Stimulated activated naive CD4-positive, alpha-beta T cell (primary cell): Measurements from ENCODE around the gene FGF23.
A peak's percentile ranks its signal among the peaks of the same experiment; 100 is the strongest.

Experiments
- DNase-seq, 6 experiments: peaks; one replicate each; lab custom pipeline; 2025; lab: John Stamatoyannopoulos, UW

Gene FGF23

DNA sequence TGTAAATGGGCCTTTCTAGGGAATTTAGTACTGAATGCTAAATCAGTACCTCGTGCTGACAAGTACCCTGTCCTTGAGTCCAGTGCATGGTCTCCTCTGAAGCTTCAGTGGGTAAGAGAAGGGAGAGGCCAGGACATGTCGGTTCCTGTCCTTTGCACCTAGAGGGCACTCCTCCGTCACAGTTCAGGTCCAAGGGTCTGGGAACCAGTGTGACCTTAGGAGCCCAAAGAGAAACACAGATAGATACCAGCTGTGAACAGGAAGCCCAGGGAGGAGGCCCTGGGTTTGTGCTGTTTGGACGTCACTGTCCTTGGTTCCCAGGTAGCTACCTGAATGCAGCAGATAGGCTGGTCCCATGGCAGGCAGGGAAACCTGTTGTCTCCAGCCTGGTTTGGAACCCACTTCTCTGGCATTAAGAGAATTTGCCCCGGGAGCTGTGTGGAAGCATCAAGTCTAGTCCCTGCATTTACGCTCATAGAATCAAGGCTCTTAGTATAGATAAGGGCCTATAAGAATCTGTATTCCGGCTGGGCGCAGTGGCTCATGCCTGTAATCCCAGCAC, 3.9 kb upstream of the FGF23 start:
- no peak for DNase-seq

DNA sequence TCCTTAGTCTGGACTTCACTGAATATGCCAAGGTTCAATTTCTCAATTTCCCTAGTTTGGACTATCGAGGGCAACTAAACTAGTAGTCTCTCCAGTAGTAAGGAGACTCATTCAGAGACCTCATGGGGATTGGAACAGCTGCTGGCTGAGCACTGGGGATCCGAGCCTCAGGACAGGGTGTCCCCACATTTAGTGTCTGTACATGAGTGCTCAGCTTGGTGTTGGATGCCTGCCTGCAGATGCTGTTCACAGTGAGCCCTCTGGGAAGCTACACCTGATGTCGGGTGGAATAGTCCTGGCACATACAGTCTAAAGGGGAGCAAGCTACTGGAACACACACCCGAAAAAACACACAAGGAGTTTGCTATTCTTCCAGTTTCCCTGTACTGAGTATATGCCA, 820 bp upstream of the FGF23 start:
- DNase-seq: no peak

DNA sequence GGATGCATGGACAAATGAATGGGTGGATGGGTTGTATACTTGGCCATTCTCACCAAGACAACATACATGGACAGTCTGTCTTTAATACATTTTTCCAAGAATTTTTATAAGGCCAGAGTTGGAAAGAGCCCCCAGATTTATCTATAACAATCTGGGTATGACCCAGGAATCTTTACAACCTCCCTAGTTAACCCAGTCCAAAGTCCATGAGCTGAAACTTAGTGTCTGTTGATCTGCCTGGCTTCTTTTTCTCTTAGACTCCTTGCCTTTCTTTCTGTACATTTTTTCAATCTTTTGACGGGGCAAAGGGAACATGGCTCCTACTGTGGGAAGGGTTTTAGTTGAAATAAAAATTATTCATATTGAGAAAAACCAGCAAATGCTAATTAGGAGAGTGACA, 740 bp downstream of the FGF23 start:
- no peak for DNase-seq

DNA sequence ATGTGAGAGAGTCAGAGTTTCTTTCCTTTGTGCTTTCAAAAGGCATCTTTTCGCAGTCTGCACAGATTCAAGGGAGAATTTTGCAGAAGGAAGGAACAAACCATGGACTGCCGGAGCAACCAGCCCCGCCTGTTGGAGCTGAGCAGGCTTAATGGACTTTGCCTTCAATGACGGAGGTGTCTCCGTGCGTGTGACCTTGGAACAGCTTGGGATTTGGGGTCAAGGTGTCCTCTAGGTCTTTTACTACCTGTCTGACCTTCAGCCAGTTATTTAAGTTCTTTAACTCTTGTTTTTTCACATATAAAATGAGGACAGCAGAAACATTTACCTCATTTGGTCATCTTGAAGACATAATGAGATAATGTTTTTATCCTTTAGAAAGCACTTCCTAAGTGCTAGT, 4.1 kb downstream of the FGF23 start:
- DNase-seq: no peak

DNA sequence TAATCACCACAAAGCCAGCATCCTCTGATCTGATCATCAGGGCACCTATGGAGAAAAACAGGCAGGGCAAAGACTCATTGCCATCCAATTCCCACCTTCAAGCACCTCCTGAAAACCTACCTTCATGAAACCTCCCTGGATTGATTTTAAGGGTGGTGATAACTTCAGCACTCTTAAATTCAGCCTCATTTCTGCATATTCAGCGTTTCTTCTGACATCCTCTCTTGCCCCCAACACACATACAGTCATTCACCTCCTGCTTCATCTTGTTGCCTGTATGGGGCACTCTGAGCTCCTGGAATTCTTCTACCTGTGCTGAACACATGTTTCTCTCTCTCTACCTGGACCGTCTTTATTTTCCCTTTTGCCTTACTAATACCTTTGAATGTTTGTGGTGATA, 6.9 kb downstream of the FGF23 start:
- no peak for DNase-seq

DNA sequence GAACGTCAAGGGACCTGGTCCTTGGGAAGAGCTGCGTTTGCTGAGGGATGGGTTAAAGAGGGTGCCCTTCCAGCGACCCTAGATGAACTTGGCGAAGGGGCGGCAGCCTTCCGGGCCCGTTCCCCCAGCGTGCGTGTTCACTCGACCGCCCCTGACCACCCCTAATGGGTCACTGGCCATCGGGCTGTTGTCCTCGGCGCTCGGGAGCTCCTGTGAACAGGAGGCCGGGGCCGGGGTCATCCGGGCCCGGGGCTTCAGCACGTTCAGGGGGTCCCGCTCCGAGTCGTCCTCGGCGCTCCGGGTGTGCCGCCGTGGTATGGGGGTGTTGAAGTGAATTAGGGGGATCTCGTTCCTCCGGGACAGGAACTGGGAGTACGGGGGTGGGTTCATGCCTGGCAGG, 9.2 kb downstream of the FGF23 start:
- no peak for DNase-seq

DNA sequence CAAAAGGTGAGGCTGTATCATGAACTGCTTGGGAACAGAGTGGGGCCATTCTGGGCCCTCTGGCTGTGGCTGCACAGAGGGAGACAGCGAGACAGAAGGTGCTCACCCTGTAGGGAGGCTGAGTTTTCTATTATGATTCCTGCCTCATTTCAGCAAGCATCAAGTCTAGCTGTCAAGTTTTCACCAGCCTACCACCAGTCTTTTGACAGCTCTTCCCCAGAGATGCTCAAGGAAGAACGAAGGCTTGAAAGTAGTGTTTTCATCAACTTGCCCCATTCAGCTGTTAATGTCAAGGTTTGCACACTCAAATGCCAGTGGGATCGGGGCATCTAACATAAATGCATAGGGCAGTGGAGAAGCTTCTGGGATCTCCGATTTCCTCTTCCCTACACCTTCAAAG, 10.0 kb downstream of the FGF23 start:
- no peak for DNase-seq

DNA sequence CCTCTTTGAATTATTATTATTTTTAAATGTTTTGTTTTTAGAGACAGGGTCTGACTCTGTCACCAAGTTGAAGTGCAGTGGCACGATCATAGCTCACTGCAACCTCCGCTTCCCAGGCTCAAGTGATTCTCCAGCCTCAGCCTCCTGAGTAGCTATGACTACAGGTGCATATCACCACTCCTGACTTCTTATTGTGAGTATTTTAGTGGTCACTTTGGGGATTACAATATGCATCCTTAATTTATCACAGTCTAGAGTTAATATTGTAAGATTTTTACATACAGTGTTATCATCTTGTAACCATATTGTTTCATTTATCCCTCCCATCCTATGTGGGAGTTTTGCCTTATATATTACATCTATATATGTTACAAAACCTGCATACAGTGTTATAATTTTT, 13.4 kb downstream of the FGF23 start:
- no peak for DNase-seq

DNA sequence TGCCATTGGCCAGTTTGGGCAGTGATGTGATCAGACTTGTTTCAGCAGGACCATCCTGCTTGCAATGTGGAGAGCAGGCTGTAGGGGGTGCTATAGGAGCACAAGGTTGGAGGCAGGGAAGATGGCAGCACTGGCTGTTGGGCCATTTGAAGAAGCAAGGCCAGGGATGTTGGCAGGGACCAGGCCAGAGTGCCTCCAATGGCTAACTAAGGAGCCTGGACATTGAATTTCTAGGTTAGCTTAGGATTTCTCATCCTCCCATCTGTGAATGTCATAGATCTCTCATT, 23.5 kb downstream of the FGF23 start:
- DNase-seq: peak in 3 of 6 experiments; percentile 7 to 12 (median 9)

DNA sequence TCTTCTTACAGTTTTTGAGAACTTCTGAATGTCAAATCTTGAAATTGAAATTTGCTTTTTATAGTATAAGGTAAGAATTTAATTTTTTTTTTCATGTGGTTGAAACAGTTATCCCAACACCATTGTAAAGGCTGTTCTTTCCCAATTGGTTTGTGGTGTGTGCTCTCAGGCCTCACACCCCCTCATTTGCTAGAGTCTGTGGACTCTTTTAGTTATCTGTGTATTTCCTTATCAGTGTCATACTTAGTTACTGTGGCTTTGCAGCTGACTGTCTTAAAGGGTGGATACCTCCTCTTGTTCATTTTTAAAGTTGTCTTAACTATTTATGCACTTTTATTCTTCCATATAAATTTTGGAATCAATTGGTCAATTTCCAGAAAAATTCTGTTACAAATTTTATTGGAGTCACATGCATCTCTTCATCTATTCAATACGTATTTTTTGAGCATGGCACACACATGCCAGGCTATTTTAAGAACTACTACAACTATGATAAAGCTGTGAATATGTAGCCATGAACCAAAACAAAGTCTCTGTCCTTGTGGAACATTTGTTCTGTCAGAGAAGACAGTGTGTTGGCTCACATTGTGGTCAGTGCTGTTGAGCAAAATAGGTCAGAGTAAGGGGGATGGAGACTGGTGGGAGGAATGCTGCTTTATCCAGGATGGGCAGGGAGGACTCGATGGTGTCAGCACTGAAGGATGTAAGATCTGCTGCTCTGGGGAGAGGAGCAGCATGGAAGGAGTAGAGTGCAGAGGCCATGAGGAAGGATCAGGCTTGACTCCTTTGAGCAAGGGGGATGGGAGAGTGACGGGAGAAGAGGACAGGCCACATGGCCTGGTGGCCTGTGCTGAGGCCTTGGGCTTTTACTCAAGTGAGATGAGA, 24.1 kb downstream of the FGF23 start:
- DNase-seq: no peak

DNA sequence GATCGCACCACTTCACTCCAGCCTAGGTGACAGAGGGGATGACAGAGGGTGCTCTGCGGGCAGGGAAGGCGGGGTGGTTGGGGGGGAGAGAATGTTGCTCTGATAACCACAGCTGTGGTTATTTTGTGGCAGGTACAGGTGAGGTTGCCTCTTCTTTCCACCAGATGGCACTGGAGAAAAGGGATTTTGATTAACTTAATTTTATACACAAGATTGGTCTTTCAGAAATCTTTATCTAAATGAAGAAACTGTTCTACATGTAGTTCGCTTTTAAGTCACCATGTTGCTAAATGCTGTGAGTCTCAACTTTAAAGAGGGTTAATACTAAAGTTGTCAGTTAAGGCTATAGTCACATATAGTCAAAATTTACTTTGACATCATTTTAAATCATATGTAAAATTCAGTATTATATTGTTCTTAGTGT, 25.7 kb downstream of the FGF23 start:
- DNase-seq: peak; percentile 15 to 46 (median 38)

DNA sequence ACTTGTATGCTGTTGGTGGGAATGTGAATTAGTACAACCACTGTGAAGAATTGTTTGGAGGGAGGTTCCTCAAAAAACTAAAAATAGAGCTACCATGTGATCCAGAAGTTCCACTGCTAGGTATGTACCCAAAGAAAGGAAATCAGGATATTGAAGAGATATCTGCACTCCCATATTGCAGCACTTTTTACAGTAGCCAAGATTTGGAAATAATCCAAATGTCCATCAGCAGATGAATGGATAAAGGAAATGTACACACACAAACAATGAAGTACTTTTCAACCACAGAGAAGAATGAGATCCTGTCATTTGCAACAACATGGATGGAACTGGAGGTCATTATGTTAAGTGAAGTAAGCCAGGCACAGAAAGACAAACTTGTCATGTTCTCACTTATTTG, 32.6 kb downstream of the FGF23 start:
- DNase-seq: no peak

DNA sequence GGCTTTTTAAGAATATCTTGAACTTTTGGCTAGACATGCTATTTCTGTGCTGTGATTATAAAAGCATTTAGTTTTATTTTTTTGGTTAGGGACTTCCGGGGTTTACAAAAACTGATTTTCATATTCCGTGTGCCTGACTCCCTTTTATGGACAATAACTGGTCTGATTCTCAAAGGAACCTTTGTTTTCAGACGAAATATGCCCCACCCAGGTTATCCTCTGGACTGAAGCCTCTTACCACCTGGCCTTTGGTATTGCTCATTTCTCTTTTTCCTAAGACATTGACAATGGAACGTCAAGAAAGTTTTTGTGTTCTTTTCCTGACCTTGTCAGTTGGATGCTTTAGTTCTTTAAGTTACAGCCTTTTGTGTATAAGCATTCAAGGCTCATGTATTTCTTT, 47.7 kb downstream of the FGF23 start:
- no peak for DNase-seq

DNA sequence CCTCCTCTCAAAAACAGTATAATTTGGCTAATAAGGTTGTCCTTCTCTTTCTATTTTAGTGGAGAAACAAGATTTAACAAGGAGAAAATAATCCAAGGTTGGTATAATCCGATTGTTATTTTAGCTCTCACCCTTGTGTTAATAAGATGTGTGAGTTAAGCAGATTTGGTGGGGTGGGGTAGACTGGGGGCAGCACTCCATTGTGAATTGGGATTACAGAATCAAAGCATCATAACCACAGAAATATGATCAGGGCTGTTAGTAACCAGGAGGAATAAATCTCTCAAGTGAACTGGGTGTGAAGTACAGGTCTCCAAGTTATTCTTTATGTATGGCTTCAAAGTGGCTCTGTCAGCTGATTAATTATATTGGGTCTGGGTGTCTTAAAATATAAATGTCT, 48.3 kb downstream of the FGF23 start:
- DNase-seq: no peak

DNA sequence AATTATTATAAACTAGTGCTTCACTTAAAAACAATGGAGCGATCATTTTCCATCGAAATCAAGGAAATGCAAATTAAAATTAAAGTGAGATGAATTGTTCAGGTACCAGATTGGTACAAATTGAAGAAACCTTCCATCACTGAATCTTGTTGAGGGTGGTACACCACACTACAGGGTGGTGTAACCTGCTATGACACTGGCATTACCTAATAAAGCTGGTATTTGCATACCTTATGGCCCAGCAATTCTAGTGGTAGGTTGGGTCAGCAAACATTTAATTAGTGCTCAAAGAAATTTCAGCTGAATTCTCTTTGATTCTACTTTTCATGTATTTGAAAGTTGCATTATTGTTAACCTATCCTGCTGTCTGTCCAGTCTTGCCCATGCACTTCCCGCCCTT, 49.3 kb downstream of the FGF23 start:
- DNase-seq: no peak

DNA sequence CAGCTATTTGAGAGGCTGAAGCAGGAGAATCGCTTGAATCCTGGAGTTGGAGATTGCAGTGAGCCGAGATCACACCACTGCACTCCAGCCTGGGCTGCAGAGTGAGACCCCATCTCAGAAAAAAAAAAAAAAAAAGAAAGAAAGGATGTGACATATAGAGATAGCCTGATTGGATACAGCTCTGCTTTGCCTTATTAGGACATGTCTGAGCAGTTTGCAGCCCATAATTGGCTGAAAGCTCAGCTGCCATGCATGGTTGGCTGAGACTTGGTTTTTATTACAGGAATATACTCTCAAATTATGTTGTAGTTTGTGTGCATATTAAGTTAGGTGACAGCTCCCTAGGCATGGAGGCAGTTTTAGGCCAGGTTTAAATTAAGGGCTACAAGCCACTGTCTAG, 52.2 kb downstream of the FGF23 start:
- no peak for DNase-seq

DNA sequence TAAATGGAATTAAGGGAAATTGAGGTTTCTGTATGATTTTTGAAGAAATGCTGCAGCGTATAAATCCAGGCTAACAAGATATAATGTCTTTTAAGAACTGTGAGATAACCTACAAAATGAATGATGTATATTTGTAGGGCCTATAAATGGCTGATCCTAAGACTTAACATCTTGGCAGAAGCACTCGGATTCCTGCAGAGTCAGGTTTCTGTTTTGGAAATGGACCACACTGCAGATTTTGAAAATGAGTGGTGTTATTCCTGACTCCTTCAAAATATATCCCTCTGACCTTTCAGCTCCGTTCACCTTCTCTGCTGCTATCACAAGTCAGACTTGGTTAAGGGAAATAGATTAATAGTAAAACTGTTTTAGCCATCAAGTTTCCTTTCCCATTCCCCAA, 53.5 kb downstream of the FGF23 start:
- DNase-seq: no peak

DNA sequence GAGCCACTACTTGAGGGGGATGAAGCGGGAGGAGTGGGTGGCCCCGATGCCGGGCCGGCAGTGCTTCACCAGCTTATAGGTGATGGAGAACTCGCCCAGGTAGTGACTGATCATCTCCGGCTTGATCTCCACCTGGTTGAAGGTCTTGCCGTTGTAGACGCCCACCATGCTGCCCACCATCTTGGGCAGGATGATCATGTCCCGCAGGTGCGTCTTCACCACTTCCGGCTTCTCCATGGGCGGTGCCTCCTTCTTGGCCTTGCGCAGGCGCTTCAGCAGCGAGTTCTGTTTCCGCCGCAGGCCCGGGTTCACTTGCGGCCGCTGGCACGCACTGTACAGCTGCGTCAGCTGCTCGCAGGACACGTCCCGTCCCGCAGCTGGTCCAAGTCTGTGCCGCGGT, 55.1 kb downstream of the FGF23 start:
- DNase-seq: no peak

DNA sequence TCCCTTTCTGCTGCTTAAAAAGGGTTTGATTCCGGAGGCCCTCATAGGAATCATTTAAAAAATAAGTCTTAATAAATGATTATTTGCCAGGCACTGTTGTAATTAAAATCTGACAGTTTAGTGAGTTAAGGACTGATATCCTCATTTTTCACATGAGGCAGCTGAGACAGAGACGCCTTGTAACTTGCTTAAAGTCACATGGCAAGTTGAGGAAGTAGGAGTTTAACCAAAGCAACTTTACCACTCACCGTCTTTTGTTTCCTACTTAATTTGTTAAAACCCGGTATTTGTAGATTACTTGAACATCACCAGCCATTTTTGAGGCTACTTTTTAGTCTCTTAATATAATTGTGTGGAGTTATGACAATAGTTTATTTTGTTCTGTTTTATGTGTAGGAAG, 56.1 kb downstream of the FGF23 start:
- no peak for DNase-seq

DNA sequence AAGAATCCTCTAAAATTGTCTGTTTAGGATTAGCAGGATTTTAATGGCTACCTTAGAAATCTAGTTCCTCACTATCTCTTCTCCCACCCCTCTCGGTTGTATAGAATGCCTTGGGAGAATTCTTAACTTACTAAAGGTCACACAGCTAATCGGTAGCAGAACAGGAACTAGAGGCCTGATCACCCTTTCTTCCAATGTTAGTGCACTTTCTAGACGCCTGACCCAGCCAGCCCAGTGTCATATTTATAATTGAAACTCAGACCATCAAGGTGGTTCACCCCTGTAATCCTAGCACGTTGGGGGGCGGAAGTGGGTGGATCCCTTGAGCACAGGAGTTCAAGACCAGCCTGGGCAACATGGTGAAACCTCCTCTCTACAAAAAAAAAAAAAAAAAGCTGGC, 56.8 kb downstream of the FGF23 start:
- DNase-seq: no peak

DNA sequence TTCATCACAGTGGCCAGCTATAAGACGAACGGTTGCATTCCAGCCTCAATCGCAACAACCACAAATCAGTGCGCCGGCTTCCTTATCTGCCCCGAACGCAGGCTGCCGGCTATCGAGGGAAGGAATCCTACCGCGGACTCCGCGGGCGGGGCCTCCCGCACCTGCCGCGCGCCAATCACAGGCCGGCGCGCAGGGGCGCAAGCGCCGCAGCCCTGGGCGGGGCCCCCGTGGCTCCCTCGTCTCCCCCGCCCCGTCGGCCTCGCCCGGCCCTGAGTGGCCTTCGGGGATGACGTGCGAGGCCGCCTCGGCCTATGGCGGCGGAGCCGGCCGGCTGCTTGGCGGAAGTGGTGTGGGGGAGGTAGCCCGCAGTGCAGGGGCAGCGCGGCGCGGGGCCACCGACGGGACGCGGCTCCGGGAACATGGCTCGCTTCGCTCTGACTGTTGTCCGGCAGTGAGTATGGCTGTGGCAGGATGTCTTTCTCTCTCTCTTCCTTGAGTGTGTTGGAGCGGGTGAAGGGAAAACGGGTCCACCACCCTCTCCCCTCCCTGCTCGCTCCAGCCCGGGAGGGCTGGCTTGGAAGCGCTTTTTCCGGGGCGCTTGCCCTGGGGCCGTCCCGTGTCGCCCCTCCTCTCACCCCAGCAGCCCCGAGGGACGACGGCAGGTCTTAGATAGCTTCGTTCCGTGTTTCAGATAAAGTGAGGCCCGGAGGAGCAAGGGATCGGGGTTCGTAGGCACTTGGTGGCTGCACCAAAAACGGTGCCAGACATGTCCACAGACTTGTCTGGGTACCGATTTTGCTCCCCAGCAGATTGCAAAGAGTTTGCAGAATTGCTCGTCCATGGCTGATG, 58.4 kb downstream of the FGF23 start, which contains the start of gene TIGAR:
TSS of gene TIGAR (plus strand) at position 361 of the 849 bp plus-strand sequence. CDS start at position 420, 59 bp downstream.
- DNase-seq: peak; percentile 82 to 90 (median 86)

DNA sequence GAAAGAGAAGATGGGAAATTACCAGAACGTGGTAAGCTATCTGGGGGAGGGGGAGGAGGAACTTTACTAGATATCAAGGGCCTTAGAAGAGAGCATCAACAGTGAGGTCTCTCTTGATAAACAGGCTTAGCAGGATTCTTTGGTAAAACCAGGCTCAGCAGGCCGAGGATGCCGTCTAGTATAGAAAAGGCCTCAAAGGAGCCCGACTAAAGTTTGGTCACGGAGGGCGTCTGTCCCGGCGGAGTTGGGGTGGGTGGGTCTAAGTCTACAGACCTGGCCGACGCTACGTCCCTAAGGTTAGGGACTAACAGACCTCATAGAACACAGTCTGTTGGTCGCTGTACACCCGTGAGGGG, 59.0 kb downstream of the FGF23 start:
- no peak for DNase-seq
